Esophagus squamous epithelium (tissue), 5 donors: ENCODE data around the gene NNAT. TPM values are rescaled to one million over a fixed set of nuclear protein-coding genes. Genes with fewer than 3 reads are reported as not detected.

Experiments used
- DNase-seq: peaks from one replicate; lab custom pipeline; 2025; lab: John Stamatoyannopoulos, UW
- H3K27ac ChIP-seq, 4 donors: fragments of 200-600 bp; sonication (generic); one replicate each; pipeline ENCODE4 v1.5.1; 2016 to 2019; ENCODE audit warnings: mild to moderate bottlenecking in 1 of 4
- H3K27me3 ChIP-seq, 4 donors: fragments of 200-600 bp; sonication (generic); 1 replicate in 3 of 4; 2 replicates in 1 of 4; pipeline versions ENCODE4 v1.5.1 to v1.6.0; 2017 to 2021; ENCODE audit warnings: antibody characterized with exemption in 1 of 4
- H3K36me3 ChIP-seq, 3 donors: fragments of 200-600 bp; sonication (generic); one replicate each; pipeline ENCODE4 v1.5.1; 2016 to 2019
- H3K4me1 ChIP-seq, 3 donors: fragments of 200-600 bp; sonication (generic); one replicate each; pipeline ENCODE4 v1.5.1; 2017 to 2019
- H3K4me3 ChIP-seq, 4 donors: fragments of 200-600 bp; sonication (generic); 1 replicate in 3 of 4; 2 replicates in 1 of 4; pipeline ENCODE4 v1.5.1; 2016 to 2019; ENCODE audit warnings: mild to moderate bottlenecking in 2 of 4, moderate library complexity in 1 of 4
- H3K9me3 ChIP-seq, 3 donors: fragments of 200-600 bp; sonication (generic); one replicate each; pipeline ENCODE4 v1.5.1; 2016 to 2019
- POLR2A ChIP-seq, 4 donors: fragments of 450-650 bp; IDR thresholded peaks; one replicate each; pipeline ENCODE4 v1.6.1; 2017; ENCODE audit warnings: antibody characterized with exemption in 4 of 4, mild to moderate bottlenecking in 4 of 4, moderate library complexity in 3 of 4
- WGBS, 2 donors: methylation state at CpG; one replicate each; pipeline ENCODE4 v1.1.5; 2018; 5-methylcytosine and 5-hydroxymethylcytosine counted together
- intact Hi-C: fragments of 100-400 bp; cut with DNase I; formaldehyde crosslinking; loops from one replicate; pipeline ENCODE4 v1.15.0; 2022
- total RNA-seq, 4 donors: library from RNA; depleted of rRNA; stranded (reverse); fragments of >200 nt; gene quantifications; one replicate each; pipeline ENCODE4 v1.1.0, GENCODE V29; 2016
- TF ChIP-seq, protein P1 (sequence below), 6 experiments: fragments of 450-650 bp in 4 of 6; fragments of 200-600 bp in 2 of 6; sonication (generic) in 2 of 6; IDR thresholded peaks; one replicate each; pipeline ENCODE4 v1.5.1; 2016 to 2019; ENCODE audit warnings: antibody characterized with exemption in 6 of 6, mild to moderate bottlenecking in 4 of 6, moderate library complexity in 4 of 6
- donor health status: DM: yes; HTN: yes; CAD: no.

NNAT gene
- total RNA-seq, 4 donors from 2014 or later: 0.76 to 1.9 (median 1.9) TPM; not detected in 1

DNA sequence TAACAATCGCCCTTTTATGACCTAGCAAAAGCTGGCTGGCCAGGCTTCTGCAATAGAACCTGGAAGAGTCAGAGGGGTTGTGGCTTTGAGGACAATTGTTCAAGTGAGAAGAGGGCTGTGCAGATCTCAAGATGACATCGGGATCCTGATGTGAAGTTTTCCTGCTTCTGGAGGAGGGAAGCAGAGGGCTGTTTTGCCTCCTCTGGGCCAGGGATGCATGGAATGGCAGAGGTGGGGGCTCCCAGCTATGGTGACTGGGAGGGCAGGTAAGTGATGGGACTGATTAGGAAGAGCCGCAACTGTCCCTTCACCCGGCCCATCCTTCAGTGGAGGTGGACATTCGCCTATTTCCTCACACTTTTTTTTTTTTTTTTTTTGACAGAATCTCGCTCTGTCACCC is 50.0 kb downstream of the NNAT start:
- WGBS, 2 donors: 70 to 87% methylated on average over 5 to 6 of the region's 6 CpGs
- Histone ChIP-seq H3K36me3 (no peaks in the 10 kb centered on the region), H3K4me1 (peaks cover 0 to 9% (median 5%) of the 10 kb centered on the region in 3 donors), H3K9me3 (no peaks in the 10 kb centered on the region), H3K4me3 (no peak overlapping the region), H3K27me3 (peaks cover 0 to 87% (median 1%) of the 10 kb centered on the region in 4 donors), H3K27ac (no peak overlapping the region)
- no peak for TF ChIP-seq POLR2A (IDR thresholded peaks at IDR 0.05)
- TF ChIP-seq, protein P1, sequence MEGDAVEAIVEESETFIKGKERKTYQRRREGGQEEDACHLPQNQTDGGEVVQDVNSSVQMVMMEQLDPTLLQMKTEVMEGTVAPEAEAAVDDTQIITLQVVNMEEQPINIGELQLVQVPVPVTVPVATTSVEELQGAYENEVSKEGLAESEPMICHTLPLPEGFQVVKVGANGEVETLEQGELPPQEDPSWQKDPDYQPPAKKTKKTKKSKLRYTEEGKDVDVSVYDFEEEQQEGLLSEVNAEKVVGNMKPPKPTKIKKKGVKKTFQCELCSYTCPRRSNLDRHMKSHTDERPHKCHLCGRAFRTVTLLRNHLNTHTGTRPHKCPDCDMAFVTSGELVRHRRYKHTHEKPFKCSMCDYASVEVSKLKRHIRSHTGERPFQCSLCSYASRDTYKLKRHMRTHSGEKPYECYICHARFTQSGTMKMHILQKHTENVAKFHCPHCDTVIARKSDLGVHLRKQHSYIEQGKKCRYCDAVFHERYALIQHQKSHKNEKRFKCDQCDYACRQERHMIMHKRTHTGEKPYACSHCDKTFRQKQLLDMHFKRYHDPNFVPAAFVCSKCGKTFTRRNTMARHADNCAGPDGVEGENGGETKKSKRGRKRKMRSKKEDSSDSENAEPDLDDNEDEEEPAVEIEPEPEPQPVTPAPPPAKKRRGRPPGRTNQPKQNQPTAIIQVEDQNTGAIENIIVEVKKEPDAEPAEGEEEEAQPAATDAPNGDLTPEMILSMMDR (IDR thresholded peaks at IDR 0.05): no peak
- DNase-seq: no peak
- intact Hi-C loops: no loop called here

Other genes starting within 250 kb of the NNAT start
- gene MANBAL, start 231.6 kb upstream of the NNAT start, total RNA-seq: 10 to 100 TPM; 19.6 to 30.9 (median 27.3) TPM
- gene SRC, start 175.1 kb upstream of the NNAT start, total RNA-seq: 10 to 100 TPM; 32.4 to 46.5 (median 39.0) TPM
- 100 to 1,000 TPM in 1 of 4 donors, 10 to 100 TPM in 3; 66.4 to 104 (median 78.1) TPM for gene BLCAP, start 6.6 kb downstream of the NNAT start, total RNA-seq
- 10 to 100 TPM; 15.3 to 31.5 (median 27.2) TPM for gene CTNNBL1, start 172.8 kb downstream of the NNAT start, total RNA-seq